ENCODE measurements around the gene CHIA.

Gene CHIA

GRCh38 chr1:111247125-111247838, 43.4 kb upstream of the CHIA start:
- H3F3A ChIP-seq (ENCODE audit: control insufficient read depth, insufficient read depth), result no peaks in the 10 kb centered on the region
- no peaks in the 10 kb centered on the region for H3K79me2 ChIP-seq (ENCODE audit: control insufficient read depth, low read length)
- H3K4me2 ChIP-seq (ENCODE audit: low read length), result no peak overlapping the region
- no peak overlapping the region for H3K4me3 ChIP-seq (ENCODE audit: low read length)
- H3K9me2 ChIP-seq (replicated peaks; ENCODE audit: control insufficient read depth, low read length), result no peaks in the 10 kb centered on the region
- H4K20me1 ChIP-seq (ENCODE audit: control insufficient read depth, insufficient read depth, low read depth, low read length), result no peaks in the 10 kb centered on the region
- 0 out of 2 replicates have a peak, but pooled peaks cover 2% of the 10 kb centered on the region for H3K27me3 ChIP-seq (ENCODE audit: control insufficient read depth, low read length)
- peaks cover 12% of the 10 kb centered on the region for H3K36me3 ChIP-seq (ENCODE audit: control insufficient read depth, low read length)
- no peak for TF ChIP-seq EZH2phosphoT487 (IDR thresholded peaks at IDR 0.05; ENCODE audit: borderline replicate concordance, low read length)
- TF ChIP-seq CTCF (IDR thresholded peaks at IDR 0.05; ENCODE audit: low read depth, low read length, poor library complexity, severe bottlenecking), result no peak
- no peaks in the 10 kb centered on the region for H3K9me3 ChIP-seq (ENCODE audit: control insufficient read depth, insufficient read depth, low read length)
- H3K4me1 ChIP-seq (ENCODE audit: control insufficient read depth, low read length), result no peaks in the 10 kb centered on the region
- no peak overlapping the region for H3K27ac ChIP-seq (ENCODE audit: low read depth, low read length)

- Histone ChIP-seq H3K27ac (ENCODE audit: low read depth, low read length) (no peak overlapping the region), H3K4me2 (ENCODE audit: low read length) (no peak overlapping the region), H3K79me2 (ENCODE audit: control insufficient read depth, low read length) (no peaks in the 10 kb centered on the region), H3K9me3 (ENCODE audit: control insufficient read depth, insufficient read depth, low read length) (no peaks in the 10 kb centered on the region), H3K4me1 (ENCODE audit: control insufficient read depth, low read length) (no peaks in the 10 kb centered on the region), H4K20me1 (ENCODE audit: control insufficient read depth, insufficient read depth, low read depth, low read length) (no peaks in the 10 kb centered on the region), H3K9me2 (replicated peaks; ENCODE audit: control insufficient read depth, low read length) (no peaks in the 10 kb centered on the region), H3K27me3 (ENCODE audit: control insufficient read depth, low read length) (peaks cover 5% of the 10 kb centered on the region; the same call in 1 of the 2 replicates), H3F3A (ENCODE audit: control insufficient read depth, insufficient read depth) (no peaks in the 10 kb centered on the region), H3K4me3 (ENCODE audit: low read length) (no peak overlapping the region), H3K36me3 (ENCODE audit: control insufficient read depth, low read length) (no peaks in the 10 kb centered on the region)
- TF ChIP-seq CTCF (IDR thresholded peaks at IDR 0.05; ENCODE audit: low read depth, low read length, poor library complexity, severe bottlenecking) (no peak), EZH2phosphoT487 (IDR thresholded peaks at IDR 0.05; ENCODE audit: borderline replicate concordance, low read length) (no peak)
These were observed 40.7 kb upstream of the CHIA start for GRCh38 chr1:111249960-111250359.

GRCh38 chr1:111251570-111251969, 39.1 kb upstream of the CHIA start:
- no peaks in the 10 kb centered on the region for H3K9me2 ChIP-seq (replicated peaks; ENCODE audit: control insufficient read depth, low read length)
- no peaks in the 10 kb centered on the region for H3K9me3 ChIP-seq (ENCODE audit: control insufficient read depth, insufficient read depth, low read length)
- no peak for TF ChIP-seq EZH2phosphoT487 (IDR thresholded peaks at IDR 0.05; ENCODE audit: borderline replicate concordance, low read length)
- TF ChIP-seq CTCF (IDR thresholded peaks at IDR 0.05; ENCODE audit: low read depth, low read length, poor library complexity, severe bottlenecking), result no peak

More at GRCh38 chr1:111251570-111251969, 39.1 kb upstream of the CHIA start:
- Histone ChIP-seq H3K27ac (ENCODE audit: low read depth, low read length) (no peak overlapping the region), H3K4me3 (ENCODE audit: low read length) (no peak overlapping the region), H4K20me1 (ENCODE audit: control insufficient read depth, insufficient read depth, low read depth, low read length) (no peaks in the 10 kb centered on the region), H3K27me3 (ENCODE audit: control insufficient read depth, low read length) (peaks cover 5% of the 10 kb centered on the region; the same call in 1 of the 2 replicates), H3K4me1 (ENCODE audit: control insufficient read depth, low read length) (no peaks in the 10 kb centered on the region), H3K36me3 (ENCODE audit: control insufficient read depth, low read length) (no peaks in the 10 kb centered on the region), H3K4me2 (ENCODE audit: low read length) (no peak overlapping the region), H3K79me2 (ENCODE audit: control insufficient read depth, low read length) (no peaks in the 10 kb centered on the region), H3F3A (ENCODE audit: control insufficient read depth, insufficient read depth) (no peaks in the 10 kb centered on the region)

Data from DOHH2 (cell line).